ENCODE data around the gene NPTX2.

Gene NPTX2

GRCh38 chr7:98671733-98672331, 54.7 kb downstream of the NPTX2 start:
- no peak for DNase-seq (ENCODE audit: extremely low read depth, low read depth)
- no peak overlapping the region for H3K4me3 ChIP-seq (replicated peaks; ENCODE audit: low read depth, low read length)
- no peak for TF ChIP-seq CTCF (IDR thresholded peaks at IDR 0.05; ENCODE audit: low read depth, low read length, missing control alignments)

GRCh38 chr7:98674461-98674860, 57.4 kb downstream of the NPTX2 start:
- no peak overlapping the region for H3K4me3 ChIP-seq (replicated peaks; ENCODE audit: low read depth, low read length)
- DNase-seq (ENCODE audit: extremely low read depth, low read depth) = no peak
- TF ChIP-seq CTCF (IDR thresholded peaks at IDR 0.05; ENCODE audit: low read depth, low read length, missing control alignments) = no peak

GRCh38 chr7:98674881-98675280, 57.8 kb downstream of the NPTX2 start:
- TF ChIP-seq CTCF (IDR thresholded peaks at IDR 0.05; ENCODE audit: low read depth, low read length, missing control alignments) = no peak
- no peak overlapping the region for H3K4me3 ChIP-seq (replicated peaks; ENCODE audit: low read depth, low read length)
- no peak for DNase-seq (ENCODE audit: extremely low read depth, low read depth)

- no peak for DNase-seq (ENCODE audit: extremely low read depth, low read depth)
- TF ChIP-seq CTCF (IDR thresholded peaks at IDR 0.05; ENCODE audit: low read depth, low read length, missing control alignments) = no peak
- no peak overlapping the region for H3K4me3 ChIP-seq (replicated peaks; ENCODE audit: low read depth, low read length)
Measured at GRCh38 chr7:98678215-98678614, 61.1 kb downstream of the NPTX2 start.

All from HFF-Myc (cell line).